GM18861 (cell line): Measurements from ENCODE around the gene KDM4B.

Experiments
- ATAC-seq: cut with Tn5 transposase; IDR thresholded peaks from one replicate; pipeline ENCODE4 v1.9.1; 2021; ENCODE audit not compliant: unreplicated experiment

The KDM4B gene

DNA sequence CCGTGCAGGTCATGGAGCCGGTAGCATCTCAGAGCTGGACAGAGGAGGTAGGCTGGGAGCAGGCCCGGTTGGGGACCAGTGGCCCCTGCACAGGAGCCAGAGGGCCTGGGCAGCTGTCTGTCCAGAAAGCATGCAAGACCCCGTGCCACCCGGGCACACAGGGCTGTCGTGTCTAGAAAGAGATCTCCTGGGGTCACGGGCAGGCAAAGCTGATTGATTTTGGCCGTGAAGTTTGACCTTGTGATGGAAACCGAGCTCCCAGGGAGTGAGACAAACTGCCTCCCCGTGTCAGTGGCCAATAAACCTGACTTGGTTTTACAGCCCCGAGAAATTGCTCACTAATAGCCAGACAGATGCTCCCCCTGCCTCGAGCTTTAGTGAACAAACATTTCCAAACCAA lies 98.8 kb downstream of the KDM4B start:
- ATAC-seq: no peak

DNA sequence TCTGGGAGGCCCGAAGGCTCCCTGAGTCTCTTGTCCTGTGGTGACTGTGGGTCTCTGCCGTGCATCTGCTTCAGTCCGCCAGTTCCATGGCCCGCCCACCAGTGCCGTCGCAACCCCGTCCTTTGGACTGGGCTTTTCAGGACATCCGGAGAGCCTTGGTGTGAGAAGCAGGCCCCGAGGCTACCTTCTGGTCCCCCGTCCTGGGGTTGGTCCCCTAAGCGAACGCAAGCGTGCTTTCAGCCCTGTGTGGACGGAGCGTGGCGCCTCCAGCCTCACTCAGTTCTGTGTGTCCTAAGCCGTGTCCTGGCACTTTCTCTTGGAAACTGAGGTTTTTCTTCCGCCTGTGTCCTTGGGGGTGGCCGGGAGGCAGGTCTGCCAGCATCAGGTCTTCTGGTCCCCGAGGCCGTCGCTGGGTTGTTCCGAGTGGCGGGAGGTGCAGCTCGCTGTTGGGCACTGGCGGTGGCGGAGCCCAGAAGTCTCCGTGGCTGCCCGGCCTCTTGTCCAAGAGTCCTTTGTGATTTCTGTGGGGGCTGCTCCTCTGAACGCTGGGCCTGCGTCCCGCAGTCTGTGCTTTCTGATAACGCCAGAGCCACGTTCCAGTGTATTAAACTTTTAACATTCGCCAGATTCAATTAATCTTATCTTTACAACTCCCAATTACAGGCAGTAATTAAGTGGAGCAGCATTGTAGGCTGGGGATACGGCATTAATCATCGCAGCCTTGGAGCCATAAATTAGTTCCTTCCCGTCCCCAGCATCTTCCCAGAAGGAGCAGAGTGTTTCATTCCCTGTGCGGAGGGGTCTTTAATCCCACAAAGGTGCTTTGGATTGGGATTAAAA lies 99.5 kb downstream of the KDM4B start:
- ATAC-seq: no peak

DNA sequence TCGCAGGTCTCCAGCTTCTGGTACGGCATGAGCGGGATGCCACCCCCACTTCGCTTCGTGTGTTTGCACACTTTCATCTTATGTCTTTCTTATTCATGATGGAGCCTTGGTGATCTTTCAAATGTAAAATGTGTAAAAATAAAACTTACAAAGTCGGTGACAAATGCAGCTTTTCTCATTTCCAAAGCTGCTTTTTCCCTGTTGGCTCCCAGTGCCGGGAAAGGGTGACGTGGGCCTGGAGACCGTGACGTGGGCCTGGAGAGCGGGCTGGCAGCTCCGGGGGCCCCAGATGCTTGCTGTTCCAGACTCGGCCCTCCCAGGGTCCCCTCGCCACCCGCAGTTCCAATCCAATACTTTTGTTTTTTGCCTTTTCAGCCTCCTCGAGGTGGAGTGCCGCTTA lies 101.4 kb downstream of the KDM4B start:
- ATAC-seq: no peak

DNA sequence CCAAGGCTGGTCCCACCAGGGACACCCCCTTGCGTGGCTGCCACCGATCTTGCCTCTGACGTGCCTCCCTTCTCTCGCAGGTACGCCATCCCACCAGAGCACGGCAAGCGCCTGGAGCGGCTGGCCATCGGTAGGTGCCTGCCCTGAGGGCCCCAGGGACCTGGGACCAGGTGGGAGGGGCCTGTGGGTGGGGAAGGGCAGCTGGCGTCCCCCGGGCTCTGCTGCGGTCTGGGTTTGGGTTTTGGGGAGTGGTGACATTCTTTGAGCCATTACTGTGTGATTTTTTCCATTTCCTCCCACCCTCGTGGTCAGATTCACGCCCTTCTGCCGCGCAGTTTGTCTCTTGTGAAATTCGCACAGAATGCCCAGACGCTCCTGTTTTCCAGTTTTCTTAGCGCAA lies 102.0 kb downstream of the KDM4B start:
- ATAC-seq: no peak

DNA sequence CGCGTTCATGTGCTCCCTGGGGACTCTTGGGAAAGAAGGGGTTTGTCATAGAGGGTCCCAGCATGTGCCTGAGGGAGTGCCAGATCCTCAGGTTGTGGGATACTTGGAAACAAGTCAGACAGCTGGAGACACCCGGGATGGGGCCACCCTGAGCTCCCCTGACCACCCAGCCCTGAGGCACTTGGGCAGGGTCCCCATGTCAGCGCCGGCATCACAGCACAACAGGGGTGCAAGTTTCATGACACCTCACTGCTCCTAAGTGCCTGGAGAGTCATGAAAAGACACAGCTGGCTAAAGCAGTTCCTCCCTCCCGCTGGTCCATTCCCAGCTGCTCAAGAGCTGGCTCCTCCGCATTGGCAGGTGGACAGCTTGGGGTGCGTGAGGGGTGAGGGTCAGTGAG lies 102.7 kb downstream of the KDM4B start:
- no peak for ATAC-seq

DNA sequence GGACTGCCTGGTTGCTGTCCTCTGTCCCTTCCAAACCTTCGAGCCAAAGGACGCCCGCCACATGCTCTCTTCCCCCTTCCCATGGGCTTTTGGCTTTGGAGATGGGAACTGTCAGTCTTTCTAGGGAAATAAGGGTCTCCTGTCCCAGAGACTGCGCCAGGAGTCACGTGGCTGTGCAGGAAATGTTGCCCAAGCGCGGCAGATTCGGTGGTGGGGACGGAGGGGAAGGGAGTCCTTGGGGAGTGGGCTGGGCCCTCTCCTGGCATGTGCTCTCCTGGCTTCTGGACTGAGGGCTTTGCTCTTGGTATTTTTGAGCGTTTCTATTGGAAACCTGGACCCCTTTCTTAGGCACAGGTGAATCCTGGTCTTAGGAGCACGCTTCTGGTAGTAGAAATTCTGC lies 103.2 kb downstream of the KDM4B start:
- ATAC-seq: no peak

DNA sequence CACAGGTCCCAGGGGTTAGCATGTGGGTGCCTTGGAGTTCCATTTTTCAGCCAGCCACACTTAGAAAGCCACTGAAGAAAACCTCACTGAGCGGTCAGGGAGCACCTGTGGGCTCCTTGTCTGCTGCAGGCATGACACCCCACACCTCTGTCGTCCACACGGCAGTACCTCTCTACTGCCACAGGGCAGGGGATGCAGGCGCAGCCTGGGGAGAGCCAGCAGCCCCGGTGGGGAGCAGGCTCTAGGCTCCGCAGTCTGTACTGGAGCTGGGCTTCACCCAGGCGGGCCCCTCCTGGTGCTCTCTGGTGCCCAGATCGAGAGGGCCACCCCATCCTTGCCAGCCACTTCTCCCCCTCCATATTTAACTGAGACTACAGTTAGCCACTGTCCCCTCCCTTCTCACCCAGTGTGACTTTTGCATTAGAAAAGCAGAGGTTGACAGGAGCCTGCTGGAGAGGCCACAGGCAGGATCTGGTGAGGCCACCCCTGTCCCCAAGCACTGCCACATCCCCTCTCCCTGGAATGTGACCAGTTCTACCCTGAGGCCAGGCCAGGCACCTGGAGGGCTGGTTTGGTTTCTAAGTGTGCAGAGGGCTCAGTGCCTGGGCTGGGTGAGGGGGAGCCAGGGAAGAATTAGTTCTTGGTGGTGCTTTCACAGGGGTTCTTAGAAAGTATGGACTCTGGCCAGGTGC lies 104.4 kb downstream of the KDM4B start:
- no peak for ATAC-seq

DNA sequence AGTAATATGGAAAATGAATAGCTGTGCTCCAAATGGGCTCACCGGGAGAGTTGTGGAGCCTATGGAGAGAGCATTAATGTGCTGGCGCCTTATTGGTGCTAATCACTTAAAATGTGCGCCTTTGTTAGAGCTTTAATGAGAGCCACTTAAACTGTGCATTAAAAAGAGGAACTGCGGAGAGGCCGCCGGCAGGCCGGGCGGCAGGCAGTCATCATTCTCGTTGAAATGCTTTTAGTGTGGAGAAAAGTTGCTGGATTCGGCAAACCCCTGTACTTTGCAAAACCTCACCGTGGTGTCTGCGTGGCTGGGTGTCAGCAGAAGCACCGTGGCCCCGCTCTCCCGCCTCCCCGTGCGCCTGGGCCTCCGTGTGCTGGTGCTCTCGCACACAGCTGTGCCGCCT lies 105.5 kb downstream of the KDM4B start:
- ATAC-seq: no peak

DNA sequence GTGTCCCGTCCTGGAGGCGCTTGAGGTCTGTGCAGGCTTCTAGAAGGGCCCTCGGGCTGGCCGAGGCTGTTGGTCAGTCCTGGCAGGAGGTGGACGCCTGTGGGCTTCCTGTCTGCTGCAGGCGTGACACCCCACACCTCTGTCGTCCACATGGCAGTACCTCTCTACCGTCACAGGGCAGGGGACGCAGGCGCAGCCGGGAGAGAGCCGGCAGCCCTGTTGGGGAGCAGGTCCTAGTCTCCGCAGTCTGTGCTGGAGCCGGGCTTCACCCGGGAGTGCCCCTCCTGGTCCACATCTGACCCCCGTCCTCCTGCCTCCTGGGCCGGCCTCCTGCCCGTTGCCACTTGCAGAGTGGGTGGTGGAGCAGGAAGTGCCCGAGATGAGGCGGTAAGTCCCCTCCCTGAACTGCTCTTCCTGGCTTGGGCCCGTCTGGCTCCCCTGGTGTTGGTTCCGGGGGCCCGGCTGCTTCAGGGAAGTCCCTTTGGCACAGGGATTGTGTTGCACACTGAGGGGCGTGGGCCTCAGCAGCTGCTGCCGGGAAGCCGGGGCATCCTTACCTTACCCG lies 106.0 kb downstream of the KDM4B start:
- no peak for ATAC-seq

DNA sequence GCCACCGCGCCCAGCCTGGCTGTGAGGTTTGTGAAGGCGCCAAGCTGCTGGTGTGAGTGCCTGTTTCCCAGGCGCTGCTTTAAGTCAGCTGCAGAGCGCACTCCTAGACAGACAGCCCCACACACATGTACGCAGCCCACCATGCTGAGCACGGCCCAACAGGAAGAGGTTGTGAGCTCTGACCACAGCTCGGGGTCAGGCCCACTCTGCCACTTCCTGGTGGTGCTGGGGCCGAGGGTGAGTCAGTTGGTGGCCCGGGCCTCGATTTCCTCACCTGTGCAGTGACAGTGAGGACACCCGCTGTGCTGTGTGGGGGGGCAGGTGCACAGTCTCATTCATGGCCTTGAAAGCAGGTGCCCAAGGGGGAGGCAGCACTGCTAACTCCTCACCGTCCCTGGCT lies 106.7 kb downstream of the KDM4B start:
- no peak for ATAC-seq

DNA sequence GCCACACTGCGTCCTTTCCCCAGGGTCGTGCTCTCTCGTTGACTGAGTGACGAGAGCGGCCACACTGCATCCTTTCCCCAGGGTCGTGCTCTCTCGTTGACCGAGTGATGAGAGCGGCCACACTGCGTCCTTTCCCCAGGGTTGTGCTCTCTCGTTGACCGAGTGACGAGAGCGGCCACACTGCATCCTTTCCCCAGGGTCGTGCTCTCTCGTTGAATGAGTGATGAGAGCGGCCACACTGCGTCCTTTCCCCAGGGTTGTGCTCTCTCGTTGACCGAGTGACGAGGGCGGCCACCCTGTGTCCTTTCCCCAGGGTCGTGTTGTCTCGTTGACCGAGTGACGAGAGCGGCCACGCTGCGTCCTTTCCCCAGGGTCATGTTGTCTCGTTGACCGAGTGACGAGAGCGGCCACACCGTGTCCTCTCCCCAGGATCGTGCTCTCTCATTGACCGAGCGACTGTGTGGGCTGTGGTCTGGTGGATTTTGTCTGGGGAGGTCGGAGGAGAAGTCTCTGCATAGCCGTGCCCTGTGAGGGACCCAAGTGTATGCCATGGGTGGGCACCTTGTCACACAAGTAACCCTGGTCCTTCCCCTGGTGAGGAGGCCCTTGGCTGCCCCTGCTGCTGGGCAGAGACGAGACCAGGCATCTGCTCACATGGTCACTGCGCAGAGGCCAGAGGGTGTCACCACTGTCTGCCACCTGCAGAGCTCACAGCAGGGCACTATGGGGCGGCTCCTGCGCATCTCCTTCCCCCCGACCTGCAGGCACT lies 107.7 kb downstream of the KDM4B start:
- ATAC-seq: no peak

DNA sequence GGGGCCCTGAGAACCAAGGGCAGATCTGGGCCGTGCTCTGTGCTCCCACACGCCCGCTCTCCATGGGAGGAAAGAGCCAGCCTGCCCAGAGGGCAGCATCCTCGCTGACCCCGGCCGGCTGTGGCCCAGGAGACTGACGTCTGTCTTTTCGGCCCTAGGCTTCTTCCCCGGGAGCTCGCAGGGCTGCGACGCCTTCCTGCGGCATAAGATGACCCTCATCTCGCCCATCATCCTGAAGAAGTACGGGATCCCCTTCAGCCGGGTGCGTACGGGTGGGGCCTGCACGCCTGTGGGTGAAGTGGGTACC lies 108.2 kb downstream of the KDM4B start:
- no peak for ATAC-seq

DNA sequence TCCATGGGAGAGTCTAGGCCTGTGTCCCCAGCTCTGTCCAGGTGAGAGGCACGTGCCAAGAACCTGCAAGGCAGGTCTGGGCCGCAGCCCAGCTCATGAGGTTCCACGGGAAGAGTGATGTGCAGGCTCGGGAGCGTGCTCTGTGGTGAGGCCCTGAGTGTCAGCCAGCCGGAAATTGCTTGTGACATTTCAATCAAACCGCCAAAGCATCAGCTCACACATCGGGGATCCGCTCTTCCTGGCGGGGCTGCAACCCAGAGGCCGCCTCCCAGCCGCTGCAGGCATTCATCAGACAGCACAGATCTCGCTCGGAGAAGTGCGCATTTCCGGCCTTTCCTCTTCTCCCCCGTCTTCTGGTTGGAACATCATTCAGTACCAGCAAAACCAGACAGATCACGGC lies 109.3 kb downstream of the KDM4B start:
- ATAC-seq: no peak

DNA sequence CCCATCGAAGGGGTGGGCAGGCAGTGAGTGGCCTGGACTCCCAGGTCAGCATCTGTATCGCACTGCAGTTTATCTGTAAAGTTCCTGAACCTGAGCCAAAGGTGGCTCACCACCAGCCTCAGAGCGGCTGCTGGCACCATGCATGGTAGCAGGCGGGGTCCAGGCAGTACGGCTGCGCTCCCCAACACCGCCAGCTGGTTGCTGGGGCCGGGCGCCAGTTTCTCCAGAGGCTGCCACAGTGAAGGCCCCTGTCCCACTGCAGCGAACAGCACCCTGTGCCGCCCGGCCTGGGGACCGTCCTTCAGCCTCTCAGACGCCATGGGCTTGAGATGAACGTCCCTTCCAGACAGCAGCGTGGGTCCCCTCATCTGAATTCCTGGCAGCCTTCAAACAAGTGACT lies 109.8 kb downstream of the KDM4B start:
- no peak for ATAC-seq

DNA sequence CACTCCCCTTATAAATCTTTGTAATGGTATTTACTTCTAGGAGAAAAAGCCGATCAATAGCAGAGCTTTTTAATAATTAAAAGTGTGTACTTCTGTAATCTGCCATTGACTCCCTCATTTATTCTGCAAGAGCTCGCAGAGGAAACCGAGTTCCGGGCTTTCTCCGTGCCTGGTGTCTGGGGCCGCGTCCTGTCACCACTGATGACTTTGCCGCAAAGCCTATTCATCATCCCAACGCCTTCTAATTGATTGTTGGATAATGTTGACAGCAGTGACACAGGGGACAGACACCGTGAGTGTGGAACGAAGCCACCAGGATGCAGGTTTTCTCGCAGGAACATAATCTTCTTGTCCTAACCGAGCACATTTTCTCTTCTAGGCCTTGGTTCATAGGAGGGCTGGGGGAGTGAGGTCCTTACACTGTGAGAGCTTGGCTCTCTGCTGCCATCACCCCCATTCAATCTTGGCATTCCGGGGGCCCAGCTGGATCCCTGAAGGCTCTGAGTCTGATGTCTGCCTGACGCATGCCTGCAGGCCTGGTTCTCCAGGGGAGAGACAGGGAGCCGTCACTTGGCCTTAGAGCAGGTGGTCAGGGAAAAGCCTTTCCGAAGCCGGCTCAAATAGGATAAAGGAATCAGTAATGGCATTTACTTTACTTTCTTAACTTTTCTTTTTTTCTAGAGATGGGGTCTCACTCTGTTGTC lies 110.3 kb downstream of the KDM4B start:
- ATAC-seq: no peak

DNA sequence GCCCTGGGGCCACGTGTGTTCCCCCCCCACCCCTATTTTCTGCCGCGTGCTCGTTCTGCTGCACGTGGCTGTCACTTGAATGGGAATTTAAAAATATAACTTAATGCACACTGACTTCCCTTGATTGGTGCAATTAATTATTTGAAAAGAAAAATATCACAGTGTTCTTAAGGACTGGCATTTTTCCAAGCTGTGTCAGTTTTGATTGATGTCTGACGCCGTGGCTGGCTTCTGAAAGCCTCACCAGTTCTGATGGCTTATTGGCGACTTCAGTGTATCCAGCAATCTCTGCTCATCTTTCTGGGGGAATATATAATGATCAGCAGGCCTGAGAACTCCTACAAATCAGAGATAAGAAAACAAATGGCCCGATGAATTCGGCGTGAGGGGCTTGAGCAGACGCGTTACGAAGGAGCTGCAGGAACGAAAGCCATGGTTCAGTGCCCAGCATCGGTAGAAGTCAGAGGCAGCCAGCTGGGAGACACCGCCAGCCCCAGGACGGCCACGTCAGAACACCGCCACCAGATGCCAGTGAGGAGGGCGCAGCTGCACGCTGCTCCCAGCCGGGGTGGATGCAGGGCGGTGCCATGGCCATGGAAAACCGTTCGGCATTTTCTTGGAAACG lies 111.2 kb downstream of the KDM4B start:
- no peak for ATAC-seq

DNA sequence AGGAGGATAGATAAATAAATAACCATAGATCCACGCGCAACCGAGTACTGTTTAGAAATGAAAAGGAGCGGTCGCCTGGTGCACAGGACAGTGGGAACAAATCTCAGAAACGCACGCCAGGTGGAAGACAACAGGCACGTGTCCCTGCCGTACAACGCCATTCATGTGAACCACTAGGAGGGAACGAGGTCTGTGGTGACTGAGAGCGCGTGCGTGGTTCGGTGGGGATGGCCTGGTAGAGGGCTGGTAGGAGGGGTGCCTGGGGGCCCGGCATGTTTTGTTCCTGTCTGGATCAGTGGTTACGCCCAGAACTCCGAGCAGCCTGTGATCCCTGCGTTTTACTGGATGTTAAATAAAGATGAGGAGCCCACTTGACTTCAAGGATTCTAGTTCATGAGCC lies 111.9 kb downstream of the KDM4B start:
- no peak for ATAC-seq

DNA sequence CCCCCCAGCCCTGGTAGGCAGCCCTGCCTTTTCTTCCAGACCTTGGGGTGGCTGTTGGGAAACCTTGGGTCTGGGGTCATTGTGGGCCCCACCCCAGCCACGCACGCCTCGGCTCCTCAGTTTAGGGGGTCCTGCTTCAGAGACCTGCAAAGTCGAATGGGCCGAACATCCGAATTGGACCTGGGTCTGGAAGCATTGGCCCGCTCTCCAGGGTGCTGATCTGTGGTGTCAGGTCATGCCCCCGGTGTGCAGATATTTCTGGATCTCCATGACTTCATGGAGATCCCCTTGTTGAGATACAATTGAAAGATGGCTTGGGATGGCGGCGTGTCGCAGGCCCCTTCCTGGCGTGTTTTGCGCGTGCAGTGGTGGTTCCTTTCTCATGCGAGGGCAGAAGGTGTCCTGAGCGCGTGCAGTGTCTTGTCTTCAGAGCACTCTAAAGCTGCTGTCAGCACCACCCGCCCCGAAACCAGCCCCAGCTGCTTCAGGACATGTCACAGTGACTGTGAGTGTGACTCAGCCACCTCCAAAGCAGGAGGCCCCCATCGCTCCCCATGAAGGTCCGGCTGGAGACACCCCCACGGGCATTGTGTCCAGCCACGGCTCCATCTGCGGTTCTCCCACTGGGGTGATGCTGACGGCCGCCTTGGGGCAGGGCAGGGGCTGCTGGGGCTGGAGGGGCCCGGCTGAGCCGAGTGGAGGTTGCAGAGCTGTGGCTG lies 112.7 kb downstream of the KDM4B start:
- no peak for ATAC-seq

DNA sequence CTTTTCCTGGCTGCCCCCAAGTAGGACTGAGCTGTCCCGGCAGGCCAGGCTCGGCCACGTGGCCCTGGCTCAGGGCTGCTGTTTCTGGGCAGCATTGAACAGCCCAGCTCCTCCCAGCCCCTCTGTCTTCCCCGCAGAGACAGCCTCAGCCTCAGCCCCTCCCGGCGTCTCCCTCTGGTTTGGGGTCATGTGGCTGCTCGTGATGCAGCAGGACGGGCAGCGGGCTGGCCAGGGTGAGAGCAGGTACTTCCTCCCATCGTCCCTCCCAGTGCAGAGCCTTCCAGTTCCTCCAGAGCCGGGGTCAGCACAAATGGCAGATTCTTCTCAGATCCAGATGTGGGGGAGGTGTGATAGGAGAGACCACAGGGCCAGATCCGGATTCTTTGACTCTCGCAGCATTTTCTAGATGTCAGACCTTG lies 114.6 kb downstream of the KDM4B start:
- no peak for ATAC-seq

DNA sequence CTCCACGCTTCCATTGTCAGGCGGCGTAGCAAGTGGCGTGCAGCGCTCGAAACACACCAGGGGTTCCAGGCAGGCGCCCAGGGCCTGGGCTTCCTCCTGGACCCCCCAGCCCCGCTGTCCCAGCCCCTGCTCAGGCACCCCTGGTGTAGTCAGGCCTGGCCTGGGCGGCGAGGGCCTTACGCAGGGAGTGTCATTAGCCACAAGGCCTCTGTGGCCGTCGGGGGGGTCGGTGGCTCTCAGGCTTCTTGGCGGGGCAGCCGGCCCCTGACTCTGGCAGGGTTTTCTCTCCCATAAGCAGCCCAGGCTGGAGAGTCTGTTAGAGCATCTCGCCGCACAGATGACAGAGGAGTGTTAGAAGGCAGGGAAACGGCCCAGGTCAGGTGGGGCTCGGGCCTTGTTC lies 116.7 kb downstream of the KDM4B start:
- ATAC-seq: no peak
